HG02885 (cell line): ENCODE measurements around the gene SMIM38.
"Not testable (repeated sequence)": the region's sequence is repeated elsewhere in the genome, so short reads cannot be mapped to it uniquely, and the experiment has no call there.

Experiments
- ATAC-seq: cut with Tn5 transposase; IDR thresholded peaks from one replicate; pipeline ENCODE4 v1.9.1; 2021; ENCODE audit warnings: mild to moderate bottlenecking; ENCODE audit not compliant: unreplicated experiment, poor library complexity

Gene SMIM38

GRCh38 chr11:69136471-69136870 is 19.3 kb upstream of the SMIM38 start:
- ATAC-seq, result no peak

- ATAC-seq, result no peak
These were observed 18.4 kb upstream of the SMIM38 start for GRCh38 chr11:69137151-69137844.

- no peak for ATAC-seq
These were observed 17.5 kb upstream of the SMIM38 start for GRCh38 chr11:69138265-69138664.

GRCh38 chr11:69140161-69140560 is 15.6 kb upstream of the SMIM38 start:
- ATAC-seq, result not testable (repeated sequence)

GRCh38 chr11:69140635-69141034 is 15.1 kb upstream of the SMIM38 start:
- ATAC-seq, result no peak

- ATAC-seq, result no peak
These were observed 14.0 kb upstream of the SMIM38 start for GRCh38 chr11:69141742-69142141.

GRCh38 chr11:69142895-69143294 is 12.8 kb upstream of the SMIM38 start:
- ATAC-seq, result no peak

- ATAC-seq, result no peak
These were observed 11.3 kb upstream of the SMIM38 start for GRCh38 chr11:69144316-69145049.

GRCh38 chr11:69145050-69145380 is 10.7 kb upstream of the SMIM38 start:
- ATAC-seq, result no peak

- no peak for ATAC-seq
These were observed 7.4 kb upstream of the SMIM38 start for GRCh38 chr11:69148377-69148762.

- ATAC-seq, result no peak
These were observed 6.9 kb upstream of the SMIM38 start for GRCh38 chr11:69148806-69149205.

GRCh38 chr11:69149338-69150045 is 6.2 kb upstream of the SMIM38 start:
- ATAC-seq, result not testable (repeated sequence)

- ATAC-seq, result no peak
These were observed 5.6 kb upstream of the SMIM38 start for GRCh38 chr11:69150175-69150574.

GRCh38 chr11:69151836-69152235 is 3.9 kb upstream of the SMIM38 start:
- ATAC-seq, result no peak

- no peak for ATAC-seq
These were observed 2.9 kb upstream of the SMIM38 start for GRCh38 chr11:69152733-69153421.

GRCh38 chr11:69153661-69154060 is 2.1 kb upstream of the SMIM38 start:
- no peak for ATAC-seq

- ATAC-seq, result no peak
These were observed 1.4 kb upstream of the SMIM38 start for GRCh38 chr11:69154211-69154913.

- no peak for ATAC-seq
These were observed 815 bp upstream of the SMIM38 start for GRCh38 chr11:69154938-69155301.

- no peak for ATAC-seq
These were observed 502 bp downstream of the SMIM38 start for GRCh38 chr11:69156235-69156639.

GRCh38 chr11:69156673-69157155 is 979 bp downstream of the SMIM38 start:
- ATAC-seq, result no peak
